H9 (cell line): ENCODE results near the gene FAM9C. TPM values are rescaled to one million over a fixed set of nuclear protein-coding genes. Genes with fewer than 3 reads are reported as not detected.

Source experiments
- DNase-seq: peaks from one replicate; pipeline ENCODE4 v3.0.0-alpha.2; 2017
- H2AFZ ChIP-seq: one replicate; pipeline ENCODE4 v1.6.1; 2013; ENCODE audit warnings: mild to moderate bottlenecking, low read length, control low read depth, moderate library complexity
- H2AK5ac ChIP-seq: 2 replicates; pipeline ENCODE4 v1.6.1; 2013; ENCODE audit warnings: low read length, control low read depth, mixed read lengths; ENCODE audit not compliant: insufficient read length
- H2BK120ac ChIP-seq: one replicate; pipeline ENCODE4 v1.6.1; 2013; ENCODE audit warnings: low read depth, mild to moderate bottlenecking, low read length, control low read depth, inconsistent platforms; ENCODE audit not compliant: poor library complexity, severe bottlenecking
- H2BK12ac ChIP-seq: 2 replicates; pipeline ENCODE4 v1.6.1; 2013; ENCODE audit warnings: low read length, control low read depth, mixed read lengths, low read depth; ENCODE audit not compliant: insufficient read length
- H2BK15ac ChIP-seq: 2 replicates; pipeline ENCODE4 v1.6.1; 2013; ENCODE audit warnings: low read depth, low read length, control low read depth
- H2BK20ac ChIP-seq: one replicate; pipeline ENCODE4 v1.6.1; 2013; ENCODE audit warnings: low read depth, mild to moderate bottlenecking, low read length, control low read depth, inconsistent platforms; ENCODE audit not compliant: poor library complexity, severe bottlenecking
- H2BK5ac ChIP-seq: 2 replicates; pipeline ENCODE4 v1.6.1; 2013; ENCODE audit warnings: low read length, control low read depth, mixed read lengths; ENCODE audit not compliant: insufficient read length
- H3K14ac ChIP-seq: 2 replicates; pipeline ENCODE4 v1.6.1; 2013; ENCODE audit warnings: low read length, control low read depth; ENCODE audit not compliant: insufficient read depth
- H3K18ac ChIP-seq: 2 replicates; pipeline ENCODE4 v1.6.1; 2013; ENCODE audit warnings: low read depth, mild to moderate bottlenecking, mixed read lengths, low read length, control low read depth; ENCODE audit not compliant: insufficient read length
- H3K23ac ChIP-seq: 2 replicates; pipeline ENCODE4 v1.6.1; 2013; ENCODE audit warnings: low read length, control low read depth, mixed read lengths, low read depth; ENCODE audit not compliant: insufficient read length
- H3K23me2 ChIP-seq: 2 replicates; pipeline ENCODE4 v1.6.1; 2013; ENCODE audit warnings: low read depth, mild to moderate bottlenecking, mixed read lengths, low read length, control low read depth; ENCODE audit not compliant: insufficient read length, poor library complexity, severe bottlenecking
- H3K27ac ChIP-seq: 2 replicates; pipeline ENCODE4 v1.5.1; 2013; ENCODE audit warnings: low read length, control low read depth, mixed read lengths, low read depth; ENCODE audit not compliant: insufficient read length
- H3K27me3 ChIP-seq: 2 replicates; pipeline ENCODE4 v1.6.1; 2013; ENCODE audit warnings: low read length, control low read depth, inconsistent platforms; ENCODE audit not compliant: insufficient read depth
- H3K4ac ChIP-seq: 2 replicates; pipeline ENCODE4 v1.6.1; 2013; ENCODE audit warnings: low read depth, mild to moderate bottlenecking, control low read depth, inconsistent platforms, low read length, moderate library complexity
- H3K4me1 ChIP-seq: 2 replicates; pipeline ENCODE4 v1.6.1; 2013; ENCODE audit warnings: low read length, control low read depth, inconsistent platforms; ENCODE audit not compliant: insufficient read depth
- H3K4me2 ChIP-seq: 2 replicates; pipeline ENCODE4 v1.6.1; 2013; ENCODE audit warnings: low read length, control low read depth, mixed read lengths; ENCODE audit not compliant: insufficient read length, insufficient read depth
- H3K56ac ChIP-seq: 2 replicates; pipeline ENCODE4 v1.6.1; 2013; ENCODE audit warnings: low read depth, mild to moderate bottlenecking, mixed read lengths, low read length, control low read depth; ENCODE audit not compliant: insufficient read length
- H3K79me1 ChIP-seq: 2 replicates; pipeline ENCODE4 v1.6.1; 2013; ENCODE audit warnings: low read depth, mild to moderate bottlenecking, moderate library complexity, low read length, control low read depth, inconsistent platforms; ENCODE audit not compliant: insufficient read depth, poor library complexity, severe bottlenecking
- H3K79me2 ChIP-seq: 2 replicates; pipeline ENCODE4 v1.6.1; 2013; ENCODE audit warnings: low read length, control low read depth, inconsistent platforms; ENCODE audit not compliant: insufficient read depth
- H3K9ac ChIP-seq: 2 replicates; pipeline ENCODE4 v1.6.1; 2013; ENCODE audit warnings: low read length, control low read depth, mixed read lengths; ENCODE audit not compliant: insufficient read length; ENCODE audit errors: extremely low read depth
- H3K9me3 ChIP-seq: one replicate; pipeline ENCODE4 v1.6.1; 2013; ENCODE audit warnings: low read depth, low read length, inconsistent platforms; ENCODE audit not compliant: control insufficient read depth
- H3T11ph ChIP-seq: one replicate; pipeline ENCODE4 v1.6.1; 2013; ENCODE audit warnings: mild to moderate bottlenecking, low read length, control low read depth, inconsistent platforms
- H4K20me1 ChIP-seq: one replicate; pipeline ENCODE4 v1.6.1; 2013; ENCODE audit not compliant: control insufficient read depth, insufficient read length, insufficient read depth
- H4K5ac ChIP-seq: 2 replicates; pipeline ENCODE4 v1.6.1; 2013; ENCODE audit warnings: low read depth, mild to moderate bottlenecking, mixed read lengths, low read length, control low read depth; ENCODE audit not compliant: insufficient read length
- H4K8ac ChIP-seq: replicated peaks from 2 replicates; pipeline ENCODE4 v1.6.1; 2013; ENCODE audit warnings: low read length, control low read depth, mixed read lengths, low read depth; ENCODE audit not compliant: insufficient read length
- H4K91ac ChIP-seq: 2 replicates; pipeline ENCODE4 v1.6.1; 2013; ENCODE audit warnings: low read depth, mild to moderate bottlenecking, moderate library complexity, mixed read lengths, low read length, control low read depth; ENCODE audit not compliant: insufficient read length
- H3K27ac Mint-ChIP-seq, 3 experiments: 2 replicates in 2 of 3; 3 replicates in 1 of 3; pipeline ENCODE4 v1.8.0; 2020 to 2021; ENCODE audit warnings: mixed read lengths in 3 of 3, mild to moderate bottlenecking in 1 of 3, moderate library complexity in 1 of 3
- H3K27me3 Mint-ChIP-seq: 2 replicates; pipeline ENCODE4 v1.8.0; 2021; ENCODE audit warnings: low read depth, mild to moderate bottlenecking, moderate library complexity, mixed read lengths
- H3K36me3 Mint-ChIP-seq, 3 experiments: 2 replicates in 2 of 3; 3 replicates in 1 of 3; pipeline ENCODE4 v1.8.0; 2020 to 2021; ENCODE audit warnings: low read depth in 3 of 3, mixed read lengths in 3 of 3; ENCODE audit not compliant: insufficient read depth in 1 of 3
- H3K4me1 Mint-ChIP-seq, 2 experiments: 2 replicates each; pipeline ENCODE4 v1.8.0; 2020; ENCODE audit warnings: mixed read lengths in 2 of 2
- H3K4me3 Mint-ChIP-seq, 2 experiments: 2 replicates in 1 of 2; 3 replicates in 1 of 2; pipeline ENCODE4 v1.8.0; 2020 to 2021; ENCODE audit warnings: mild to moderate bottlenecking in 2 of 2, mixed read lengths in 2 of 2, moderate library complexity in 1 of 2
- H3K9me3 Mint-ChIP-seq, 2 experiments: 2 replicates in 1 of 2; 3 replicates in 1 of 2; pipeline ENCODE4 v1.8.0; 2020; ENCODE audit warnings: mild to moderate bottlenecking in 2 of 2, mixed read lengths in 2 of 2, moderate library complexity in 1 of 2
- CTCF ChIP-seq: fragments of 200-600 bp; sonication (generic); conservative IDR thresholded peaks from 3 replicates; pipeline ENCODE4 v1.8.0; 2021; ENCODE audit warnings: antibody characterized with exemption, mild to moderate bottlenecking
- WGBS: extraction: QIAGEN DNeasy Blood & Tissue Kit; methylation state at CpG from one replicate; pipeline ENCODE4 v1.1.7; 2013; ENCODE audit warnings: missing lambda C conversion rate, low lambda C conversion rate, mixed read lengths; ENCODE audit not compliant: insufficient read length; ENCODE audit errors: extremely low coverage; 5-methylcytosine and 5-hydroxymethylcytosine counted together
- total RNA-seq: library from RNA; stranded (reverse); gene quantifications from 2 replicates; pipeline ENCODE4 v1.2.1, GENCODE V29; 2021

FAM9C gene
- total RNA-seq, 1 experiment from 2014 or later = not detected

- DNase-seq = no peak
- Mint-ChIP-seq H3K27me3 (no peaks in the 10 kb centered on the region; the same call in none of the 2 replicates), H3K4me1 (peaks cover under 1 to 8% of the 10 kb centered on the region in 2 experiments; a peak in 2 of 4 replicates), H3K9me3 (peaks cover 39 to 43% of the 10 kb centered on the region in 2 experiments), H3K27ac (no peak overlapping the region), H3K4me3 (no peak overlapping the region), H3K36me3 (no peaks in the 10 kb centered on the region; a peak in 2 of 7 replicates)
- Histone ChIP-seq H3K23me2 (no peaks in the 10 kb centered on the region), H2BK20ac (no peak overlapping the region), H3K4me2 (no peak overlapping the region), H3K9me3 (no peaks in the 10 kb centered on the region), H3K14ac (no peak overlapping the region), H2AFZ (no peak overlapping the region), H4K91ac (no peak overlapping the region), H4K20me1 (no peaks in the 10 kb centered on the region), H3K27me3 (no peaks in the 10 kb centered on the region), H3K27ac (no peak overlapping the region), H3K79me2 (no peaks in the 10 kb centered on the region), H4K5ac (no peak overlapping the region), H3K23ac (no peak overlapping the region), H2AK5ac (no peak overlapping the region), H2BK15ac (no peak overlapping the region), H3K79me1 (no peaks in the 10 kb centered on the region), H3K9ac (no peak overlapping the region), H2BK5ac (no peak overlapping the region), H3K4me1 (no peaks in the 10 kb centered on the region), H3K56ac (no peak overlapping the region), H3T11ph (no peak overlapping the region), H4K8ac (no peak overlapping the region), H3K4ac (no peak overlapping the region), H2BK12ac (no peak overlapping the region), H3K18ac (no peak overlapping the region), H2BK120ac (no peak overlapping the region)
- no CpG with 5 or more reads among the region's 3 CpGs for WGBS
- TF ChIP-seq CTCF = no peak
Observed at GRCh38 chrX:13036896-13037295, 7.5 kb downstream of the FAM9C start.
